GM23338 (cell line): ENCODE data around the gene NR1D1. TPM values are rescaled to one million over a fixed set of nuclear protein-coding genes. Genes with fewer than 3 reads are reported as not detected.

Experiments
- ATAC-seq: fragments of 200-7000 bp; cut with Tn5 transposase; 3 replicates; pipeline ENCODE4 v1.9.1; 2020
- DNase-seq: peaks from one replicate; pipeline ENCODE4 v3.0.0-alpha.2; 2015; ENCODE audit warnings: low spot score
- H2AFZ ChIP-seq: fragments of 200-600 bp; sonication (generic); 2 replicates; pipeline ENCODE4 v1.8.0; 2016; ENCODE audit warnings: antibody characterized with exemption, mild to moderate bottlenecking, moderate library complexity
- H3F3A ChIP-seq: fragments of 200-600 bp; sonication (generic); replicated peaks from 2 replicates; pipeline ENCODE4 v1.8.0; 2017; ENCODE audit warnings: antibody characterized with exemption, mixed run types, low read depth
- H3K27ac ChIP-seq: fragments of 200-600 bp; sonication (generic); 2 replicates; pipeline ENCODE4 v1.6.1; 2016; ENCODE audit warnings: low read depth
- H3K27me3 ChIP-seq: fragments of 200-600 bp; sonication (generic); 2 replicates; pipeline ENCODE4 v1.8.0; 2016; ENCODE audit warnings: mild to moderate bottlenecking, mixed run types, moderate library complexity; ENCODE audit not compliant: insufficient read depth
- H3K36me3 ChIP-seq: fragments of 200-600 bp; sonication (generic); 2 replicates; pipeline ENCODE4 v1.8.0; 2016; ENCODE audit warnings: mild to moderate bottlenecking; ENCODE audit not compliant: insufficient read depth
- H3K4me1 ChIP-seq: fragments of 200-600 bp; sonication (generic); 2 replicates; pipeline ENCODE4 v1.8.0; 2016; ENCODE audit warnings: mild to moderate bottlenecking, moderate library complexity; ENCODE audit not compliant: insufficient read depth
- H3K4me2 ChIP-seq: fragments of 200-600 bp; sonication (generic); 2 replicates; pipeline ENCODE4 v1.7.1; 2017; ENCODE audit warnings: mixed run types
- H3K4me3 ChIP-seq: fragments of 200-600 bp; sonication (generic); 2 replicates; pipeline ENCODE4 v1.6.1; 2016; ENCODE audit warnings: mixed run types
- H3K79me2 ChIP-seq: fragments of 200-600 bp; sonication (generic); replicated peaks from 2 replicates; pipeline ENCODE4 v1.8.0; 2017; ENCODE audit warnings: mild to moderate bottlenecking; ENCODE audit not compliant: insufficient read depth
- H3K9me2 ChIP-seq: fragments of 200-600 bp; sonication (generic); 2 replicates; pipeline ENCODE4 v1.8.0; 2017; ENCODE audit not compliant: insufficient read depth
- H4K20me1 ChIP-seq: fragments of 200-600 bp; sonication (generic); replicated peaks from 2 replicates; pipeline ENCODE4 v1.8.0; 2017; ENCODE audit warnings: mild to moderate bottlenecking; ENCODE audit not compliant: insufficient read depth
- H3K27ac Mint-ChIP-seq: 2 replicates; pipeline ENCODE4 v1.8.0; 2020; ENCODE audit warnings: inconsistent platforms, mild to moderate bottlenecking, moderate library complexity, mixed read lengths
- H3K27me3 Mint-ChIP-seq: 3 replicates; pipeline ENCODE4 v1.8.0; 2022; ENCODE audit warnings: low read depth, mild to moderate bottlenecking, moderate library complexity, mixed read lengths, inconsistent platforms; ENCODE audit not compliant: insufficient read depth, poor library complexity
- H3K36me3 Mint-ChIP-seq: 3 replicates; pipeline ENCODE4 v1.8.0; 2021; ENCODE audit warnings: low read depth, mild to moderate bottlenecking, inconsistent platforms, moderate library complexity, mixed read lengths
- H3K4me1 Mint-ChIP-seq: 3 replicates; pipeline ENCODE4 v1.8.0; 2020; ENCODE audit warnings: mild to moderate bottlenecking, inconsistent platforms, mixed read lengths
- H3K4me3 Mint-ChIP-seq: 3 replicates; pipeline ENCODE4 v1.8.0; 2021; ENCODE audit warnings: moderate library complexity, mild to moderate bottlenecking, inconsistent platforms, mixed read lengths
- H3K9me3 Mint-ChIP-seq: 3 replicates; pipeline ENCODE4 v1.8.0; 2020; ENCODE audit warnings: moderate library complexity, mild to moderate bottlenecking, inconsistent platforms, mixed read lengths
- CREB1 ChIP-seq: fragments of 250-450 bp; sonication (Bioruptor Pico); IDR thresholded peaks from 2 replicates; pipeline ENCODE4 v1.5.0; 2020; ENCODE audit warnings: low read depth, mild to moderate bottlenecking, moderate library complexity
- CTCF ChIP-seq, 2 experiments: fragments of 200-600 bp in 1 of 2; sonication (generic) in 1 of 2; conservative IDR thresholded peaks; 2 replicates each; pipeline versions ENCODE4 v1.5.1 to v1.6.1; 2016 to 2017; ENCODE audit warnings: antibody characterized with exemption in 2 of 2, low read depth in 2 of 2, mild to moderate bottlenecking in 2 of 2, moderate library complexity in 1 of 2
- EZH2 ChIP-seq: fragments of 200-600 bp; sonication (generic); IDR thresholded peaks from one replicate; pipeline ENCODE4 v1.8.0; 2017; ENCODE audit warnings: antibody characterized with exemption, mild to moderate bottlenecking, low read depth; ENCODE audit not compliant: unreplicated experiment
- EZH2phosphoT487 ChIP-seq: fragments of 200-600 bp; sonication (generic); IDR thresholded peaks from one replicate; pipeline ENCODE4 v1.8.1; 2018; ENCODE audit warnings: antibody characterized with exemption; ENCODE audit not compliant: unreplicated experiment
- JUNB ChIP-seq: IDR thresholded peaks from one replicate; pipeline ENCODE4 v1.6.1; 2016; ENCODE audit warnings: antibody characterized with exemption; ENCODE audit not compliant: unreplicated experiment
- NANOG ChIP-seq: IDR thresholded peaks from 2 replicates; pipeline ENCODE4 v1.6.1; 2016; ENCODE audit warnings: antibody characterized with exemption, borderline replicate concordance
- POLR2AphosphoS5 ChIP-seq: IDR thresholded peaks from 2 replicates; pipeline ENCODE4 v1.6.1; 2016; ENCODE audit warnings: antibody characterized with exemption, low read depth
- STAT1 ChIP-seq: IDR thresholded peaks from one replicate; pipeline ENCODE4 v1.6.1; 2016; ENCODE audit warnings: antibody characterized with exemption; ENCODE audit not compliant: unreplicated experiment
- ZNF114 ChIP-seq: fragments of 250-450 bp; sonication (Bioruptor Pico); IDR thresholded peaks from 2 replicates; pipeline ENCODE4 v1.5.0; 2020; ENCODE audit warnings: mild to moderate bottlenecking, moderate library complexity
- polyA plus RNA-seq: library from polyadenylated mRNA; unstranded; fragments of >200 nt; fragmentation: Nextera tagmentation; extraction: Ambion mirVana; gene quantifications from 2 replicates; pipeline ENCODE4 v1.2.1, GENCODE V29; 2016
- total RNA-seq: library from RNA; depleted of rRNA; stranded (reverse); fragments of >200 nt; shearing (Covaris generic); gene quantifications from 2 replicates; pipeline ENCODE4 v1.2.3, GENCODE V29; 2014
- TF ChIP-seq, protein P1 (sequence below): IDR thresholded peaks from one replicate; pipeline ENCODE4 v1.6.1; 2018; ENCODE audit warnings: antibody characterized with exemption; ENCODE audit not compliant: unreplicated experiment
- TF ChIP-seq, protein P2 (sequence below): IDR thresholded peaks from 2 replicates; pipeline ENCODE4 v1.6.1; 2016; ENCODE audit warnings: antibody characterized with exemption
- TF ChIP-seq, protein P3 (sequence below): fragments of 250-450 bp; sonication (Bioruptor Pico); IDR thresholded peaks from 2 replicates; pipeline ENCODE4 v1.5.0; 2020; ENCODE audit warnings: mild to moderate bottlenecking, moderate library complexity

The NR1D1 gene
- total and polyA plus RNA-seq, 2 experiments from 2014 or later: 3.3 to 4.2 TPM

- Mint-ChIP-seq H3K27ac (peak overlapping the region; percentile 84; the same call in 1 of the 2 replicates), H3K27me3 (peaks cover 9% of the 10 kb centered on the region), H3K36me3 (peaks cover 16% of the 10 kb centered on the region; the same call in 2 of the 3 replicates), H3K9me3 (no peaks in the 10 kb centered on the region), H3K4me3 (no peak overlapping the region), H3K4me1 (peaks cover 59% of the 10 kb centered on the region)
- peak overlapping the region; percentile 96 for H3K27ac ChIP-seq
- ATAC-seq (no peak), DNase-seq (no peak)
- no peaks in the 10 kb centered on the region for H3K27me3 ChIP-seq
- H3F3A ChIP-seq: peaks cover 18% of the 10 kb centered on the region; the same call in 1 of the 2 replicates
- no peak overlapping the region for H2AFZ ChIP-seq
- peaks cover 7% of the 10 kb centered on the region for H3K79me2 ChIP-seq
- TF ChIP-seq, protein P1, sequence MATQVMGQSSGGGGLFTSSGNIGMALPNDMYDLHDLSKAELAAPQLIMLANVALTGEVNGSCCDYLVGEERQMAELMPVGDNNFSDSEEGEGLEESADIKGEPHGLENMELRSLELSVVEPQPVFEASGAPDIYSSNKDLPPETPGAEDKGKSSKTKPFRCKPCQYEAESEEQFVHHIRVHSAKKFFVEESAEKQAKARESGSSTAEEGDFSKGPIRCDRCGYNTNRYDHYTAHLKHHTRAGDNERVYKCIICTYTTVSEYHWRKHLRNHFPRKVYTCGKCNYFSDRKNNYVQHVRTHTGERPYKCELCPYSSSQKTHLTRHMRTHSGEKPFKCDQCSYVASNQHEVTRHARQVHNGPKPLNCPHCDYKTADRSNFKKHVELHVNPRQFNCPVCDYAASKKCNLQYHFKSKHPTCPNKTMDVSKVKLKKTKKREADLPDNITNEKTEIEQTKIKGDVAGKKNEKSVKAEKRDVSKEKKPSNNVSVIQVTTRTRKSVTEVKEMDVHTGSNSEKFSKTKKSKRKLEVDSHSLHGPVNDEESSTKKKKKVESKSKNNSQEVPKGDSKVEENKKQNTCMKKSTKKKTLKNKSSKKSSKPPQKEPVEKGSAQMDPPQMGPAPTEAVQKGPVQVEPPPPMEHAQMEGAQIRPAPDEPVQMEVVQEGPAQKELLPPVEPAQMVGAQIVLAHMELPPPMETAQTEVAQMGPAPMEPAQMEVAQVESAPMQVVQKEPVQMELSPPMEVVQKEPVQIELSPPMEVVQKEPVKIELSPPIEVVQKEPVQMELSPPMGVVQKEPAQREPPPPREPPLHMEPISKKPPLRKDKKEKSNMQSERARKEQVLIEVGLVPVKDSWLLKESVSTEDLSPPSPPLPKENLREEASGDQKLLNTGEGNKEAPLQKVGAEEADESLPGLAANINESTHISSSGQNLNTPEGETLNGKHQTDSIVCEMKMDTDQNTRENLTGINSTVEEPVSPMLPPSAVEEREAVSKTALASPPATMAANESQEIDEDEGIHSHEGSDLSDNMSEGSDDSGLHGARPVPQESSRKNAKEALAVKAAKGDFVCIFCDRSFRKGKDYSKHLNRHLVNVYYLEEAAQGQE: no peak
- TF ChIP-seq STAT1 (no peak), EZH2phosphoT487 (no peak), CTCF (conservative IDR thresholded peaks at IDR 0.05; ENCODE audit: low read depth in 2 of 2) (no peak), POLR2AphosphoS5 (no peak), NANOG (no peak), EZH2 (no peak), JUNB (no peak), ZNF114 (CRISPR knock-in tag) (no peak), CREB1 (CRISPR knock-in tag) (no peak)
- TF ChIP-seq, protein P2, sequence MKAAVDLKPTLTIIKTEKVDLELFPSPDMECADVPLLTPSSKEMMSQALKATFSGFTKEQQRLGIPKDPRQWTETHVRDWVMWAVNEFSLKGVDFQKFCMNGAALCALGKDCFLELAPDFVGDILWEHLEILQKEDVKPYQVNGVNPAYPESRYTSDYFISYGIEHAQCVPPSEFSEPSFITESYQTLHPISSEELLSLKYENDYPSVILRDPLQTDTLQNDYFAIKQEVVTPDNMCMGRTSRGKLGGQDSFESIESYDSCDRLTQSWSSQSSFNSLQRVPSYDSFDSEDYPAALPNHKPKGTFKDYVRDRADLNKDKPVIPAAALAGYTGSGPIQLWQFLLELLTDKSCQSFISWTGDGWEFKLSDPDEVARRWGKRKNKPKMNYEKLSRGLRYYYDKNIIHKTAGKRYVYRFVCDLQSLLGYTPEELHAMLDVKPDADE: no peak
- TF ChIP-seq, protein P3, sequence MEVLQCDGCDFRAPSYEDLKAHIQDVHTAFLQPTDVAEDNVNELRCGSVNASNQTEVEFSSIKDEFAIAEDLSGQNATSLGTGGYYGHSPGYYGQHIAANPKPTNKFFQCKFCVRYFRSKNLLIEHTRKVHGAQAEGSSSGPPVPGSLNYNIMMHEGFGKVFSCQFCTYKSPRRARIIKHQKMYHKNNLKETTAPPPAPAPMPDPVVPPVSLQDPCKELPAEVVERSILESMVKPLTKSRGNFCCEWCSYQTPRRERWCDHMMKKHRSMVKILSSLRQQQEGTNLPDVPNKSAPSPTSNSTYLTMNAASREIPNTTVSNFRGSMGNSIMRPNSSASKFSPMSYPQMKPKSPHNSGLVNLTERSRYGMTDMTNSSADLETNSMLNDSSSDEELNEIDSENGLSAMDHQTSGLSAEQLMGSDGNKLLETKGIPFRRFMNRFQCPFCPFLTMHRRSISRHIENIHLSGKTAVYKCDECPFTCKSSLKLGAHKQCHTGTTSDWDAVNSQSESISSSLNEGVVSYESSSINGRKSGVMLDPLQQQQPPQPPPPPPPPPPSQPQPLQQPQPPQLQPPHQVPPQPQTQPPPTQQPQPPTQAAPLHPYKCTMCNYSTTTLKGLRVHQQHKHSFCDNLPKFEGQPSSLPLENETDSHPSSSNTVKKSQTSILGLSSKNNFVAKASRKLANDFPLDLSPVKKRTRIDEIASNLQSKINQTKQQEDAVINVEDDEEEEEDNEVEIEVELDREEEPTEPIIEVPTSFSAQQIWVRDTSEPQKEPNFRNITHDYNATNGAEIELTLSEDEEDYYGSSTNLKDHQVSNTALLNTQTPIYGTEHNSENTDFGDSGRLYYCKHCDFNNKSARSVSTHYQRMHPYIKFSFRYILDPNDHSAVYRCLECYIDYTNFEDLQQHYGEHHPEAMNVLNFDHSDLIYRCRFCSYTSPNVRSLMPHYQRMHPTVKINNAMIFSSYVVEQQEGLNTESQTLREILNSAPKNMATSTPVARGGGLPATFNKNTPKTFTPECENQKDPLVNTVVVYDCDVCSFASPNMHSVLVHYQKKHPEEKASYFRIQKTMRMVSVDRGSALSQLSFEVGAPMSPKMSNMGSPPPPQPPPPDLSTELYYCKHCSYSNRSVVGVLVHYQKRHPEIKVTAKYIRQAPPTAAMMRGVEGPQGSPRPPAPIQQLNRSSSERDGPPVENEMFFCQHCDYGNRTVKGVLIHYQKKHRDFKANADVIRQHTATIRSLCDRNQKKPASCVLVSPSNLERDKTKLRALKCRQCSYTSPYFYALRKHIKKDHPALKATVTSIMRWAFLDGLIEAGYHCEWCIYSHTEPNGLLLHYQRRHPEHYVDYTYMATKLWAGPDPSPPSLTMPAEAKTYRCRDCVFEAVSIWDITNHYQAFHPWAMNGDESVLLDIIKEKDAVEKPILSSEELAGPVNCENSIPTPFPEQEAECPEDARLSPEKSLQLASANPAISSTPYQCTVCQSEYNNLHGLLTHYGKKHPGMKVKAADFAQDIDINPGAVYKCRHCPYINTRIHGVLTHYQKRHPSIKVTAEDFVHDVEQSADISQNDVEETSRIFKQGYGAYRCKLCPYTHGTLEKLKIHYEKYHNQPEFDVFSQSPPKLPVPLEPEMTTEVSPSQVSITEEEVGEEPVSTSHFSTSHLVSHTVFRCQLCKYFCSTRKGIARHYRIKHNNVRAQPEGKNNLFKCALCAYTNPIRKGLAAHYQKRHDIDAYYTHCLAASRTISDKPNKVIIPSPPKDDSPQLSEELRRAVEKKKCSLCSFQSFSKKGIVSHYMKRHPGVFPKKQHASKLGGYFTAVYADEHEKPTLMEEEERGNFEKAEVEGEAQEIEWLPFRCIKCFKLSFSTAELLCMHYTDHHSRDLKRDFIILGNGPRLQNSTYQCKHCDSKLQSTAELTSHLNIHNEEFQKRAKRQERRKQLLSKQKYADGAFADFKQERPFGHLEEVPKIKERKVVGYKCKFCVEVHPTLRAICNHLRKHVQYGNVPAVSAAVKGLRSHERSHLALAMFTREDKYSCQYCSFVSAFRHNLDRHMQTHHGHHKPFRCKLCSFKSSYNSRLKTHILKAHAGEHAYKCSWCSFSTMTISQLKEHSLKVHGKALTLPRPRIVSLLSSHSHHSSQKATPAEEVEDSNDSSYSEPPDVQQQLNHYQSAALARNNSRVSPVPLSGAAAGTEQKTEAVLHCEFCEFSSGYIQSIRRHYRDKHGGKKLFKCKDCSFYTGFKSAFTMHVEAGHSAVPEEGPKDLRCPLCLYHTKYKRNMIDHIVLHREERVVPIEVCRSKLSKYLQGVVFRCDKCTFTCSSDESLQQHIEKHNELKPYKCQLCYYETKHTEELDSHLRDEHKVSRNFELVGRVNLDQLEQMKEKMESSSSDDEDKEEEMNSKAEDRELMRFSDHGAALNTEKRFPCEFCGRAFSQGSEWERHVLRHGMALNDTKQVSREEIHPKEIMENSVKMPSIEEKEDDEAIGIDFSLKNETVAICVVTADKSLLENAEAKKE (CRISPR knock-in tag): no peak
- H3K4me1 ChIP-seq: peaks cover 43% of the 10 kb centered on the region
- H3K9me2 ChIP-seq: no peaks in the 10 kb centered on the region
- H3K36me3 ChIP-seq: no peaks in the 10 kb centered on the region
- no peak overlapping the region for H3K4me2 ChIP-seq
- no peak overlapping the region for H3K4me3 ChIP-seq
- no peaks in the 10 kb centered on the region for H4K20me1 ChIP-seq
Observed at GRCh38 chr17:40115101-40115436, 14.7 kb upstream of the NR1D1 start.
